HG03442 (cell line): ENCODE results near the gene TRIP13.

ENCODE experiments used
- ATAC-seq: cut with Tn5 transposase; IDR thresholded peaks from one replicate; pipeline ENCODE4 v1.9.1; 2021; ENCODE audit warnings: mild to moderate bottlenecking, moderate library complexity; ENCODE audit not compliant: unreplicated experiment

TRIP13 gene

DNA sequence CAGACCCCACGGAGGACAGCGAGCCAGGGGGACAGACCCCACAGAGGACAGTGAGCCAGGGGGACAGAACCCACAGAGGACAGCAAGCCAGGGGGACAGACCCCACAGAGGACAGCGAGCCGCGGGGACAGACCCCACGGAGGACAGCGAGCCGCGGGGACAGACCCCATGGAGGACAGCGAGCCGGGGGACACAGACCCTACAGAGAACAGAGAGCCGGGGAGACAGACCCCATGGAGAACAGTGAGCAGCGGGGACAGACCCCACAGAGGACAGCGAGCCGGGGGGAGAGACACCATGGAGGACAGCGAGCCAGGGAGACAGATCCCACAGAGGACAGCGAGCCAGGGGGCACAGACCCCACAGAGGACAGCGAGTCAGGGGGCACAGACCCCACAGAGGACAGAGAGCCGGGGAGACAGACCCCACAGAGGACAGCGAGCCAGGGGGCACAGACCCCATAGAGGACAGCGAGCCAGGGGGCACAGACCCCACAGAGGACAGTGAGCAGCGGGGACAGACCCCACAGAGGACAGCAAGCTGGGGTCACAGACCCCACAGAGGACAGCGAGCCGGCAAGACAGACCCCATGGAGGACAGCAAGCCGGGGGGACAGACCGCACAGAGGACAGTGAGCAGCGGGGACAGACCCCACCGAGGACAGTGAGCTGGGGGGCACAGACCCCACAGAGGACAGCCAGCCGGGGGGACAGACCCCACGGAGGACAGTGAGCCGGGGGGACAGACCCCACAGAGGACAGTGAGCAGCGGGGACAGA, 37.5 kb upstream of the TRIP13 start:
- no peak for ATAC-seq

DNA sequence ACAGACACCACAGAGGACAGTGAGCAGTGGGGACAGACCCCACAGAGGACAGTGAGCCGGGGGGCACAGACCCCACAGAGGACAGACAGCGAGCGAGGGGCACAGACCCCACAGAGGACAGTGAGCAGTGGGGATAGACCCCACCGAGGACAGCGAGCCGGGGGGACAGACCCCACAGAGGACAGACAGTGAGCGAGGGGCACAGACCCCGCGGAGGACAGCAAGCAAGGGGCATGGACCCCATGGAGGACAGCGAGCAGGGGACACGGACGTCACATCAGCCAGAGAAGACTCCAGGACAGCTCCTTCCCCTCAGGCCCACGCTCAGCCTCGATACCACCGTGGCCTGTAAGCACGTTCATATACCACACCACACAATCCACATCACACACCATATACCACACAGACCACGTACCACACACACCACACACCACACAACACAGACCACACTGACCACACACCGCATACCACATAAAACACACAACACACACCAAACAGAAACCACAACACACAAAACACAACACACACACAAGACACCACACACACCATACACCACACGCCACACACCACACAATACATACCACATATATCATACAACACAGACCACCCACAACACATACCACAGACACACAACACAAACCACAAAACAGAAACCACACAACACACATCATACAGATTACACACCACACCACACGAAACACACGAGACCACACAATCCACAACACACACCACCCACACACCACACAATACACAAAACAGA, 36.7 kb upstream of the TRIP13 start:
- no peak for ATAC-seq

DNA sequence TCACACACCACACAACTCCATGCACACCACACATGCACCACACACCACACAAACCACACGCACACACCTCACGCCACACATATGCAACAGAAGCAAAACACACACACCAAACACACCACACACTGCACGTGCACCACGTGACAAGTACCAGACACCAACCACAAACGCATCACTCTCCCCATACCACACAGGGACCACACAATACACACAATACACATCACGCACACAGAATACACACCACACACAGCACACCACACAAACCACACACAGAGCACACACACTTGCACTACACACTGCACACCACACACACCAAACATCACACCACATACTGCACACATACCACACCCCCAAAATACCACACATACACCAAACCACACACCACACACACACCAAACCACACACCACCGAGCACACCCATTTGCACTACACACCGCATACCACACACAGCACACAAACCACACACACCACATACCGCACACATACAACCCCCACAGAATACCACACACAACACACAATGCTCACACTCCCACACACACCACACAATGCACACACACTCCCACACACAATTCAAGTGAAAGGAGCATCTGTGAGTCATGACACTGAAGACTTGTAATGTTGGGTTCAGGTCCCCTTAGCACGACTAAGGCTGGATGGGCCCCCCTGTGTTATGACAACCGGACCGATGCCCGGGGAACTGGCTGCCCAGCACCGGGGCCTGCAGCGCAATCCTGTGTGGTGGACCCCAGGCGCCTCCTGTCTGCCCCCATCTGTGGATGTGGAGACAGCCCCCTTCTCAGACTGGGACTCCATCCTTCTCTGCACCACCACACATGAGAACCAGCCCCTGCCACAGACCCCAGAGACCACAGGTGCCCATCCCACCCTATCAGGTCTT, 35.9 kb upstream of the TRIP13 start:
- no peak for ATAC-seq

DNA sequence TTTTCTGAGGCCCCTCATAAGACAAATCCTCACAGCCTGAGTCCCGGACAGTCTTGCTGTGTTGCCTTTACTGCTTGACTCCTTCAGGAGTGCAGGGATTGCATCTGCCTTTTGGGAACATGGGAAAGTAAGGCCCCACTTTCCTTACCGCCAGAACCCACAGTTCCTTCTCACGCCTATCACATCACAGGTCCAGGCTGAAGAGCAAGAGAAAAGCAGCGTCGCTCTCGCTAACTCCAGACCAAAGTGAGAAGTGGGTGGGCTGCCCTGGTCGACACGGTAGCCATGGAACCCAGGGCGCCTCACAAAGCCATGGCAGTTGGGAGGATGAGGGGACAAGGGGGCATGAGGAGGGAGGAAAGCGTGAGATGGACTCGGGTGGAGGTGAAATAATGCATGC, 34.0 kb upstream of the TRIP13 start:
- no peak for ATAC-seq

DNA sequence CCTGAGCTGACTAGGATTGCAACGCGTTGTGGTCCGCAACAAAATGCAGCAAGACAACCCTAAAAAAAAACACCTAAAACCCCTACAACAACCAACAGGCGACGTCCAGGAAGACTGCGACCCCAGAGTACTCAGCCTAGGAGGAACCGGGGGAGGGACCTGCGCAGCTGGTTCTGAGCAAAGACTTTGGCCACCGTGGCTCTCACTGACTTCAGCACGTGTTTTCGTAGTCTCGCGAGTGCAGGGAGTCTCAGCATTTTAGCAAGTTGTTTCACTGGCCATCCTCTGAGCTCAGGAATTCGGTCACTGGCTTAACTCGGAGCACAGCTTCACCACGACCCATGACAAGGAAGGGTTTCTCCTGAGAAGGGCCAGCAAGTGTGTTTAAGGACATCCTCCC, 33.3 kb upstream of the TRIP13 start:
- ATAC-seq, result no peak

DNA sequence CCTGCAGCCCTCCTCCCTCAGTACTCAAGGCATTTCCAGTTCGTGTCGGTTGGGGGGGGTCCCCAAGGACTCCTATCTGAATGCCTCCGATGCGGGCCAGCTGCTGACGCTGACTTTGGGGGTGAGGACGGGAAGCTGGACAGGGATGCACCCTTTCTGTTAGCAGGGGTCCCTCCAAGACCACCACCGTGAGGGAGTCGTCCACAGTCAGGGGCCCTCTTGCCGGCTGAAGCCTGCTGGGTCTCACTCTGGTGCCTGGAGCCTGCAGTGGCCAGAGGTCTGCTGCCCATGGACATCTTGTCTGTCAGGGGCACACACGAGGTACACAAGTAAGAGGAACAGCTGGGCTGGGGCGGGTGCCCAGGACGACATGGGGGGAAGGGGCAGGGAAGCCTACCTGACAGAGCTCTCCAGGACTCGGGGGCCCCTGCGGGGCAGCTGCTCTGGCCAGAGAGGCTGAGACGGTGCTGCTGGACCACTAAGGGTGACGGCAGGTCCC, 32.8 kb upstream of the TRIP13 start:
- no peak for ATAC-seq

DNA sequence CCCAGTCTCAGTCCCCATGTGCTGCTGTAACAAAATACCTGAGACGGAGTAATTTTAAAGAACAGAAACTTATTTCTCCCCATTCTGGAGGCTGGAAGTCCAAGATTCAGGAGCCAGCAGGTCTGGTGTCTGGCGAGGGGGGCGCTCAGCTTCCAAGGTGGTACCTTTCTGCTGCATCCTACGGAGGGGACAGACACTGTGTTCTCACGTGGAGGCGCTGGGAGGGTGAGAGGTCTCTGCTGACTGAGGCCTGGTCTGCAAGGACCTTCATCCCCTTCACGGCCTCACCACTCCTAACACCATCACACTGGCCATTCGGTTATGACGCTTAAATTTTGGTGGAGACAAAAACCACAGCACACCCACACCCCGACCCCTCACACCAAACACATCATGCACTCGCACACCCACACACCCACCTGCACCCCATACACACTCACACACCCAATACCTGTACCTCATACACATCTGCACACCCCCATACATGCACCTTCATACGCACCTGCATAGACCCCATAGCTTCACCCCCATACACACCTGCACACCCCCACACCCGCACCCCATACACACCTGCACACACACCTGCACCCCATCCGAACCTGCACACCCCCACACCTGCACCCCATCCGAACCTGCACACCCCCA, 32.1 kb upstream of the TRIP13 start:
- no peak for ATAC-seq

DNA sequence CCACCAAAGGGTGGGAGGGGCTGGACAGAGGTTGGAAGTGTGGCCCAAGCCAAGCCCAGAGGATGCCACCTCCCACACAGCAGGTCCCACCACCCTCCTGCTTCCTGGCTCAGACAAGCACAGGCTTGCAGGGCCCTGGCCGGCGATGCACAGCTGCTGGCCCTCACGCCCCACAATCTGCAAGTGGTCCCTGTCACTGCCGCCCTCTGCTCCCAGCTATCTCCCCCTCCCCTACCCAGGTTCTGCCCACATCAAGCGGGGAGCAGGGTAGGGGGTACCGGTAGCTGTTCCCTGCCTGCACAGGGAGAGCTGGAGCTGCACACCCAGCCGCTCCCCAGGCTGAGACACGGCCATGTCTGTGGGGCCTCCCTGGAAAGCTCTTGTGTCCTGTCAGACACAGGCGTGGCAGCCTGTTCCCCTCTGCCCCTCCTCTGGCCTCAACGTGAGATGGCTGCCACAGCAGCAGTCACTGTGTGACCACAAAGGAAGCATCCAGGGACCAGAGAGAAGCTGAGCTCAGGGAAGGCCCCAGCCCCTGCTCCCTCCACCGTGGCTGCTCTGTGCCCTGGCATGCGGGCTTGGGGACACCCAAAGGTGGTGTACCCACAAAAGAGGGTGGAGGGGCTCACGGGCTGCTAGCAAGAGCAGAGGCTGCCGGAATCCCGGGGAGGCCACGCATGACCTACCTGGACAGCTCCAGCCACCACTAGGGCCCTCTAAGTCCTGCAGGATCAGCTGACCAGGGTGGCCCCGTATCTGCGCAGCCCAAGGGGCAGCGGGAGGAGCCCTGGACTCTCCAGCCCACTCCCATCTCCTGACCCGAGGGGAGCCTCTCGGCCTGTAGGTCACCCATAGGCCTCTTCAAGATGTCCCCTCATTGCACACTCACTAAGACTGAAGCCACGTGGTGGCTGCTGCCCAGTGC, 31.0 kb upstream of the TRIP13 start:
- ATAC-seq, result no peak

DNA sequence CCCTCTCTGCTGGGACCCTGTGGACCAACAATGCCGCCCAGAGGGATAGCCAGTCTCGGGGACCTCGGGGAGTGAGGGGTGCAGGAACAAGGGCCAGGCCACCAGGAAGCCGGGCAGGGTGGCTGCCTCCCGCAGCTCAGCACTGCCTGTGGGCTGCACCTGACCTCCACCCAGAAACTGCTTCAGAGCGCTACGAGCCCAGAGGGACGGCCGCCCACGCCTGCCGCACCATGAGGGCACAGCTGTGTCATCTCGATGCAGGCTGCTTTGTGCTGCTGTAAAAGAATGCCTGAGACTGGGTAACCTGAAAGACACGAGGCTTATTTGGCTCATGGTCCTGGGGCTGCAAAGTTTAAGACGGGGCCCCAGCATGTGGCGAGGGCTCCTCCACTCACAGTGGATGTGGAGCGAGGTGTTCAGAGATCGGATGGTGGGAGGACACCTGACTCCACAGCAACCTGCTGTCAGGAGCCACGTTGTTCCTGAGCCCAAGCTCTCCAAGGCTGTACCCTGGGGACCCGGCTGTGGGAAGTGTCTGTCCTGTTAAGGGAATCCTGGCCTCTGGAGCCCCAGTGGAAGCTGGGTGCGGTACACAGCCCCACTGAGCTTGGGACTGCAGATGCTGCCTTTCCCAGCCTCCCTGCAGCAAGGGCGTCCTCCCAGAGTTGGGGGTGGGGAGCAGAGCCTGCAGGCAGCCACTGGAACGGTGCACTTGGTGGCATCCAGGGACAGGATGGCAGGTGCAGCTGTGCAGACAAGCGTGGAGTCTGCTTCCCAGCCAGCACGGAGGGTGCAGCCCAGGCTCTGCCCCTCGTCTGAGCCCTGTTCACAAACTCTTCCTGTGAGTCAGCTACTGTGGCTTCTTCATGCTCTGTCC, 30.1 kb upstream of the TRIP13 start:
- no peak for ATAC-seq

DNA sequence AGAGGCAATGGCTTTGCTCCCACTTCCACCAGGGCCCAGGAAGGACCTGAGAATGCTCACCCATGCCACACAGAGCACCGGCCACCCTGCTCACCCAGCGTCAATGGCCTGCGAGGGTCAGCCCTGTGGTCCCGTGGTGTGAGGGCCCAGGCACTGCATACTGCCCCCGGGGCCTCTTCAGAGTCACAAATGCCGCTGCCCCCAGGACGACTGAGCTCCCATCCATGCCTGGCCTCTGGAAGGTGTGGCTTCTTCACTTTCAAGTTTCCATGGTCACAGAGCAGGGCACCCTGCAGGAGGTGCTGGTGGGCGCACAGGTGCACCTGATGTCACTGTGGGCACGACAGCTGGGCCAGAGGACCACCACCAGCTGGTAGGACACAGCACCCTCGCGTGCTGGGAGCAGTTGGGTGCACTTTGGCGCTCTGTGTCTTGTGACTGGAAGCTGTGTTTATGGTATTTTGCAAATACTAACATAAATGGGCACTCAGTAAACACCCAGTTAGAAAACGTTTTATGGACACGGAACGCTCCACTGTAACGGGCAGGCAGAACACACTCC, 29.4 kb upstream of the TRIP13 start:
- no peak for ATAC-seq

DNA sequence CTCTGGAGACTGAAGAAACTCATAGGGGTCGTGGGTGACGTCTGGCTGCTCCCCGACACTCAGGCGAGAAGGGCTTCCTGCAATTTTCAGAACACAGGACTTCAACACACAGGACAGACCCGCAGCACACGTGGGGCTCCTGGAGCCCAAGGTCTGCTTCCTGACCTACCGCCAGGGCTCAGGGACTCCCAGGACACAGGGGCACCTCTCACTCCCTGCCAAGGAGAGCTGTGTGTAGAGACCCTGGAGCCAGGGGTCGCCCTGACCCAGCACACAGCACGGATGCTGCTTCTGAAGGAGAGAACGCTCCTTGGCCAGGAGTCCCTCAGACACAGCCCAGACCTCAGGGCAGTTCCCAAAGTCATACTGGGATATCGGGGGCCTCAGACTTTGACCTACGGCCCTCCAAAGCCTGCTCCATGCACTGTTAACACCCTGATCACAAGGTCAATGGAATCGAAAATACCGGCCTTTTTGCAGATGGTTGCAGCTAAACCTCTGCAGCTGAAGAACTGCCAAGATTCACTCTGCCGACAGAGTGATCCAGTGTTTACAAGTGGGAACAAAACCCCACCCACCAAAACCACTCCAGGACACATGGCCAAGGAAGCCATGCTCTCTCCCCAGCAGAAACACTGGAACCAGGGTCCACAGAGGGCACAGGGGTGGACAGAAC, 28.1 kb upstream of the TRIP13 start:
- ATAC-seq, result no peak

DNA sequence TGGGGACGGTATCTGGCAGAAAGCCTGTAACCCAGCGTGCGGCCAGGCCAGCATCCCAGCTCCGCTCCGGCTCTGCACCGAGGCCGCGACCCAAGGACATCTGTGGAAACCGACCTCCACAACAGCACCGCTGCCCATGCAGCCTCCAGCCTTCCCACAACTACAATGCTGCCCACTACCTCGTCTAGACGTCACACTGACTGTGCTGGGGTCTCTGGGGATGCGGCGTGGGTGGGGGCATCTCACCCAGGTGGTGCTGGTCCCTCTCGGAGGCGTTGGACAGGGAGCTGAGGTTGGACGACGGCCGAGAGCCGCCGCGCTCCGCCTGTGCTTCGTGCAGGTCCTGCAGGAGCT, 27.5 kb upstream of the TRIP13 start:
- no peak for ATAC-seq

DNA sequence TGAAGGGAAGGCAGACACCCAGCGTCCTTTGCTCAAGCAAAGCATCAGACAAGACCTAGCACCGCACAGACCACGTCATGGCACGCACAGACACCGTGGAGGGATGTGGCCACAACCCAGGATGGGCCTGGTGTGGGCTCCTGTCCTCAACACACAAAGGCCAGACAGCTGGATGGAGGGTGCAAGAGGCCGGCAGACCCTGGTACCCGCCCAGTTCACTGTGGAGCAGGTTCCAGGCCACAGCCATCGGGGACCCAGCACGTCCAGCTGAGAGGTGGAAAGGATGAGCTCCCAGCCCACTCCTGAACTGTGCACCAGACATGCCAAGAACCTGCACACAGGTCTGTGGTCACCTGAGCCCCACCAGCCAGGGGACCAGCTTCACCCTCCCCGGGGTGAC, 26.9 kb upstream of the TRIP13 start:
- no peak for ATAC-seq

DNA sequence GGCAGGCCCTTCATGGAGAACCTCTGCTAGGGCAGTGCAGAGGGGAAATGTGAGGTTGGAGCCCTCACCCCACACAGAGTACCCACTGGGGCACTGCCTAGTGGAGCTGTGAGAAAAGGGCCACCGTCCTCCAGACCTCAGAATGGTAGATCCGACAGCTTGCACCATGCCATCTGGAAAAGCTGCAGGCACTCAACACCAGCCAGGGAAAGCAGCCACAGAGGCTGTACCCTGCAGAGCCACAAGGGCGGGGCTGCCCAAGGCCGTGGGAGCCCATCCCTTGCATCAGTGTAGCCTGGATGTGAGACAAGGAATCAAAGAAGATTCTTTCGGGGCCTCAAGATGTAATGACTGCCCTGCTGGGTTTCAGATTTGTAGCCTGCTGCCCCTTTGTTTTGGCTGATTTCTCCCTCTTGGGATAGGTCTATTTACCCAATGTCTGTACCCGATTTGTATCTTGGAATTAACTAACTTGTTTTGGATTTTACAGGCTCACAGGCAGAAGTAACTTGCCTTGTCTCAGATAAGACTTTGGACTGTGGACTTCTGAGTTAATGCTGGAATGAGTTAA, 25.3 kb upstream of the TRIP13 start:
- ATAC-seq, result no peak

DNA sequence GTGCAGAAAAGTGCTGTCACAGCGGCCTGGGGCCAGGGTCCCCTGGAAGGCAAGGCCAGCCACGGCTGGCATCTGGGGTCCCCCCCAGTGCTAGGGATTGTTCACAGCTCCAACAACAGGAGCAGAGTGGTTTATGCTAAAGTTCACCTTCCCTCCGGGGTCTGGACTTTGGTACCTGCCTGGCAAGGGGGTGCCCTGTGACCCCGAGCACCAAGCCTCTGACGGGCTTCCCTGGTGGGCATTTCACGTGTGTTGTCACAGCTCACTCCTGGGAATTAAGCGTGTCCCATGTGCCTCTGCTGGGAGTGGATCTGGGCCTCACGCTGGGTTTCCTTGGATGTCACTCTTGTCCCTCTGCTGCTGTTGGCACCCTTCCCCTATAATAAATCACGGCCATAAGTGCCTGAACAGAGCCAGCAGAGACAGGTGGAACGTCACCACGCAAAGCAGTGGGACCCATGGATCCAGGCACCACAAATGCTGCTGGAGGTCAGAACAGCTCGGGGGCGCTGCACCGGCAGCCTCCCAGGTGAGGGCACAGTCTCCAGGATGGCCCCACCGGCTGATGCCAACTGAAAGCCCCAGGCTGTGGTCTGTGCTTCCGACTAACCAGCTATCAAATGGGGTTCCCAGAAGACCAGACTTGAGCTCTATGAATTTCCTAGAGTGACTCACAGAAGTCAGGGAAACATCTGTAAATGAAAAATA, 24.1 kb upstream of the TRIP13 start:
- ATAC-seq, result no peak

DNA sequence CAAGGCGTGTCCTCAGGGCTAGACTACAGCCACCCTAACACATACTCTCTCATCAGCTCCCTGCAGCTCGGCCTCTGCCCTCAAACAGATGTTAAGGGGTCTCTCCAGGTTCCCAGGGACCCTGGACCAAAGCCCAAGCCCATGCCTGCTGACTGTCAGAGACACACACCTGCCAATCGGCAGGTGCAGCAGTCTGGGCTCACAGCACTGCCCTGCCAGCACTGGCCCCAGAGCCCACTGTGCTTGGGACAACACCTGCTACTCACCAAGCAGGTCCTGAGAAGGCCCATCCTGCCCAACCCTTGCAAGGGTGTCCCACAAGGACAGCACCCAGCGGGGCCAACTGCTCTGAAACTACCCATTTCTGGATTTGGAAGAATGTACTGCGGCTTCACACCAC, 21.7 kb upstream of the TRIP13 start:
- no peak for ATAC-seq
